ENCODE data around the gene ATG10.
A peak's percentile ranks its signal among the peaks of the same experiment; 100 is the strongest.
"Not testable (repeated sequence)": the region's sequence is repeated elsewhere in the genome, so short reads cannot be mapped to it uniquely, and the experiment has no call there.

Gene ATG10

DNA sequence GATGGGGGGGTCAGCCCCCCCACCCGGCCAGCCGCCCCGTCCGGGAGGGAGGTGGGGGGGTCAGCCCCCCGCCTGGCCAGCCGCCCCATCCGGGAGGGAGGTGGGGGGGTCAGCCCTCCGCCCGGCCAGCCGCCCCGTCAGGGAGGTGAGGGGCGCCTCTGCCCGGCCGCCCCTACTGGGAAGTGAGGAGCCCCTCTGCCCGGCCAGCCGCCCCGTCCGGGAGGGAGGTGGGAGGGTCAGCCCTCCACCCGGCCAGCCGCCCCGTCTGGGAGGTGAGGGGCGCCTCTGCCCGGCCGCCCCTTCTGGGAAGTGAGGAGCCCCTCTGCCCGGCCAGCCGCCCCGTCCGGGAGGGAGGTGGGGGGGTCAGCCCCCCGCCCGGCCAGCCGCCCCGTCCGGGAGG, 168.0 kb downstream of the ATG10 start:
- DNase-seq, result not testable (repeated sequence)

DNA sequence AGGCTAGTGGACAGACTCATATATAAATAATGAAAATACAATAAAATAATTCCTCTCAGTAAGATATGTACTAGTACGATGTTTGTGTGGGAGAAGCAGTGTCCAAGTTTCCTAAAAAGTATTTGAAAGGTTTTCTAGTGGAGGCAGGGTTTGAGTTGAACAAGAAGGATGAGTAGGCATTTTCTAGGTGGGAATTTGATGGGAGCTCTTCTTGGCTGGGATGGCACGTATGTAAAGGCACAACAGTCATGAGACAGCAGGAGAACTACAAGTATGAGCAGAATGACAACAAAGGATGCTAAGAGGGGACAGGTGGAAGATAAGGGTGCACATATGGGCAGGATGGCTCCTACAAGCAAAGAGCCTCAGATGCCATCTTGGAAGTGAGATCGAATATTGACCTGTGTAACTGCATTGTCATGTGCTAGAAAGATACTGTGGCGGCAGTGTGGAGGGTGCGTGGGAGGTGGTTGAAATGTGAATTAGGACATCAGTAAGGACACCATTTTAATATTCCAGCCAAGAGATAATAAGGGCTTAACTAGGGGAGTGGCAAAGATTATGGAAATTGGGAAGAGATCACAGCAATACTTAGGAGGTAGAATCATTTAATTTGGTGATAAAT, 170.5 kb downstream of the ATG10 start:
- no peak for DNase-seq

DNA sequence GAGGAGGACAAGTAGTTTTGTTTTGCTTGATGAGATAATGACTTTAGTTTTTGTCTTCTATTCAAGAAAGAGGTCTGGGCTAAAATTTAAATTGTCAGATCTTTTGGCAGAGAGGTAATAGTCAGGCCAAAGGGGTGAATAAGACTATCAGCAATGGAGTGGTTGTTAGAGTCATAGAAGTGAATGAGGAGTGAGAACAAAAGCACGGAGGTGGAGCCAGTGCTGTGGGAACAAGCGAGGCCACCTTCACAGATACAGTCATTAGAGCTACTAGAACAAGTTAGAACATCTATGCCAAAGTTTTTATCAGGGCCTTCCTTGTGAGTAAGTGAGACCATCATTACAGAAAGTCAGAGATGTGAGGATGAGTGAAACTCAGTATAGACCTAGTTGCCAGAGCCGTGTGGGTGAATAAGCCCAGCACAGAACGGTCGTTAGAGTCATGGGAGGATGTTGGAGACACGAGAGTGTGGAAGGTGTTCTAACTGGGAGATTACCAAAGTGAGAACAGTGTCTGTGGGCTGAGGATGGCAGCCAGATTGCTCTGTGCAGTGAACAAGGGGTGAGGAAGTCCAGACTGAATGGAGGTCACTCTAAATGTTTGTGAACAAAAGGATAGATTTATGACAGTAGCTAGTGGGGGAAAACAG, 171.2 kb downstream of the ATG10 start:
- DNase-seq, result no peak

- no peak for DNase-seq
Observed at GRCh38 chr5:82147860-82148573, 176.2 kb downstream of the ATG10 start.

- no peak for DNase-seq
Observed at GRCh38 chr5:82149434-82149833, 177.6 kb downstream of the ATG10 start.

- no peak for DNase-seq
Observed at GRCh38 chr5:82150559-82150958, 178.7 kb downstream of the ATG10 start.

- DNase-seq, result no peak
Observed at GRCh38 chr5:82151204-82151603, 179.4 kb downstream of the ATG10 start.

GRCh38 chr5:82151662-82152061, 179.8 kb downstream of the ATG10 start:
- no peak for DNase-seq

DNA sequence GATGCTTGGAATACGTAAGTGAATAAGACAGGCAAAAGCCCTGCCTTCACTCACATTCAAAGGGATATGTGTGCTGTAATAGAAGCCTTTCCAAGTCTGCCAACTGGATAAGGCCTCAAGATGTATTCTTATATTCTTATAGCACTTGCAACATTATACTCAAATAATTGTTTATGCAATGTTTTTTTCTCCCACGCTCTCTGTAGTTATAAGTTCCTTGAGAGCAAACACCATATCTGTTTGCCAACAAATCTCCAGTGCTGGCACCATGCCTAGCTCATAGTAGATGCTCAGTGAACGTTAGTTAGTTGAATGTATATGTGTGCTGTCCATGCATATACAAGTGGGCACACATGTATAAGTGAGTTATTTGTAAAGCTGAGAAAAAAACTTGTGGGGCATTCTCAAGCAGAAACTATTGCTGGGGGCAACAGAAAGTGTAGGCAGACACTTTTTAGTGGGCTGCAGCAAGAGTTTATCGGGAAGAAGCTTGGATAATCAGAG, 181.2 kb downstream of the ATG10 start:
- DNase-seq, result no peak

GRCh38 chr5:82154776-82155175, 183.0 kb downstream of the ATG10 start:
- no peak for DNase-seq

GRCh38 chr5:82155305-82155704, 183.5 kb downstream of the ATG10 start:
- DNase-seq, result no peak

- no peak for DNase-seq
Observed at GRCh38 chr5:82156874-82157273, 185.1 kb downstream of the ATG10 start.

- DNase-seq, result no peak
Observed at GRCh38 chr5:82158755-82159413, 187.1 kb downstream of the ATG10 start.

GRCh38 chr5:82160948-82161347, 189.1 kb downstream of the ATG10 start:
- no peak for DNase-seq

- no peak for DNase-seq
Observed at GRCh38 chr5:82162573-82162972, 190.8 kb downstream of the ATG10 start.

DNA sequence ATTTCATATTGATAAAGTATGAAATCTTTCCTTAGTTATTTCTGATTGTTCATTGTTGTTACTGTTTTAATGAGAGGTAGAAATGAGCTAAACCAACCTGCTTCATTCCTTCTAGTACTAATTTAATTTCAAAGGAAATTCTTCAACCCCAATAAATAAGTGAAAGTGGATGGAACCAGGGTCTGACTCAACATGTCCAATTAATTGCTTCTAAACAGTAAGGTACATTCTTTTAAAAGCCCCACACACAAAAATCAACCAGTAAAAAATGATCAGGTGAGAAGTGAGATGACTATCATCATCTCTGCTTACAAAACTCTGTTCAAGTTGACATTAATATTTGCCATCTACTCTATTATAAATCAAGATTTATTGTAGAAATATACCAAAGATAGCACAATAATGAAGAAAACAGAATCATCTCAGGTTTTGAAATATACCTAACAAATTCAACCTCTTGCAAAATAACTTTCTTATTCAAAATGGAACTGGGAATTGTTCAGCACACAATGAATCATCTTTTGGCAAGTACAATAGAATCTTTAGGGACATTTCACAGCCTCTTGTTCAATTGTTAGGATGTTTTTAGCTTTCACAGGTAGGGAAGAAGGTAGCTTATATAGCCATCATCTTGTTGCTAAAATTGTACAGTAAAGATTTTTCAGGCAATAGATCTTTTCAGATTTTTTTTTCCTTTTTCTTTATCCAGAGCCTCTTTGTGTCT, 191.8 kb downstream of the ATG10 start:
- DNase-seq, result no peak

GRCh38 chr5:82164176-82164976, 192.6 kb downstream of the ATG10 start:
- no peak for DNase-seq

DNA sequence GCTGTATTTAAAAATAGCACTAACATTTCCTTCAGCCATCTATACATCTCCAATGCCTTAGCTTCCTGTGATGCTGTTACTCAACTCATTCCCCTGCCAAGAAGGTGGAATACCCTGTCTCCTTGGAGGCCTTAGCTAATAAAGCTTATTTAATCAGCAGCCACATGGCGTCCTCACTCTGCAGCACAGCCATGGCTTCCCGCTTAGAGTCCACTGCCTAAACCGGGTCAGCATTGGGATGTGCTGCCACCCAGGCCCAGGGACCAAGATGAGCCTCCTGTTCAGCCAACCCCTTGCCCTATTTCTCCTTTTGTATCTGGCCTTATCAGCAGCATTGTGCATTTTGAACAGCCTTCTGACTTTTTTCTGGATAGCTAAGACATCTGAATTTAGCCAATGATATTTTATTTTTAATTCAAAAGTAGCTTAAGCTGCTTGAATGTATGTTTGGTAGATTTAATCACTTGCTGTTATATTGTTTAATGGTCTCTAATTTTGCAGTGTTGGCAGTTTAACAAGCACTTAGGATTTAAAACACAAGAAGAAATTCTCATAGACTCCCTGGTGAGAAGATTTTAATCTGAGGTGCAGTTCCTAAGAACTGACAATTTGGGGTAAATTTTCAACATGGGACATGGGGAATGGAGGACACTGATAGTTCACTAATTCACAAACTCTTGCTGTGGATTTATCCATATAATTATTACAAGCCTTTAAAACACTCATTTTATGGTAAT, 193.3 kb downstream of the ATG10 start:
- no peak for DNase-seq

DNA sequence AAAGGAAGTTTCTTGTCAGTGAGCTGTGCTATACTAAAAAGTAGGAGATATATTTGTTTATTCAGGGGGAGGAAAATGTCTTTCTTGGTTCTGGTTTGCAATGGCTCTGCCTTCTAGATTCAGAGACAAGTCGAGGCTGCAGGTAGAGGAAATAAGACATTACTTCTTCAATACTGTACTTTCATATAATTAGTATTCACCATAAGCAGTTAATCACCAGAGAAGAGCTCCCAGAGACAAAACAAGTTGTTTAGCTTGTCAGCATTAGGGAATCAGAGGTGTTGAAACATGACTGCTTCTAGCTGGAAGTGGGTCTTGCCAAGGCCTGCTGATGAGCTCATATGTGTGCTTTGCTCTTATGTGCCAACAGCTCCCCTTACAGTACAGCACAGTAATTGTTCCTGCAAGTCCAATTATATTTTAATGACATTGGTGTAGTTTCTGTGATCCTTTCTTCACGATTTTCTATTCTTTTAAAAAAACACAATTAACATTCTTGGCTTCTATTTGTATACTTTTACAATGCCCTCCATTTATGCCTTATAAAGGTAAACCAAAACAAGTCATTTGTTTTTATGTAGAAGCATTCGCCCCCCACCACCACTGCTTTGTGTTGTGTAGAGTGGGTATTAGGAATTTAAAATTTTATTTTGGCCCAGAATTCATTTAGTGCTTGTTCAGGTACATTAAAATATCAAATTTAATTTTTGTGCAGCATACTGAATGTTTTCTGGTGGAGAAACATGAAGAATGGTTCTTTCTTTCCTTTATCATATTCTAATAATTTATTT, 194.1 kb downstream of the ATG10 start:
- peak; percentile 4 for DNase-seq

DNA sequence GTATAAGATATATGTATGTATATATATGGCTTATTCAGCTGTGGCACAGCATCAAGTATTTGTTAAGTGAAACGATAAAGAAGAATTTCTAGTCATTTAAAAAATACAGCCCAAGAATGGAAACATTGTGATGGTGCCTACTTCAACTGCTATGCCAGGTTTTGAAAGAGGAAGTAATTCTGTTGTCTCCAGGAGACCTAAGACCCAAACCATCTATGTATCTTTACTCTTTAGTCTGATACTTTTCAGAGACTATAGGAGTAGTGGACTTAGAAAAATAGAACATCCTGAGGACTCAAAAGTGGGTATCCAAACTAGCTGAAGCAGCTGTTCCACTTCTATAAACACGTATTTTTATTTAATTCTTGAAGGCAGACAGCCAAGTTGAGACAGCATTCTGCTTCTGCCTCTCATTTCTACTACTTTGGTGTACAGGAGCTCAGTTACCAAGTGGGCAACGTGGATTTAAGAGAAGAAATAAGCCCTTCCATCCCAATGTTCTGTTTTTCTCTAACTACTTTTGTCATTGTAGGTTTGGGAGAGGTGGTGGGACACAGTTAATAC, 195.6 kb downstream of the ATG10 start:
- no peak for DNase-seq
